GM19452 (cell line): ENCODE results near the gene CRIM1.

Experiments used
- ATAC-seq: cut with Tn5 transposase; IDR thresholded peaks from one replicate; pipeline ENCODE4 v1.9.1; 2021; ENCODE audit not compliant: unreplicated experiment

The CRIM1 gene

DNA sequence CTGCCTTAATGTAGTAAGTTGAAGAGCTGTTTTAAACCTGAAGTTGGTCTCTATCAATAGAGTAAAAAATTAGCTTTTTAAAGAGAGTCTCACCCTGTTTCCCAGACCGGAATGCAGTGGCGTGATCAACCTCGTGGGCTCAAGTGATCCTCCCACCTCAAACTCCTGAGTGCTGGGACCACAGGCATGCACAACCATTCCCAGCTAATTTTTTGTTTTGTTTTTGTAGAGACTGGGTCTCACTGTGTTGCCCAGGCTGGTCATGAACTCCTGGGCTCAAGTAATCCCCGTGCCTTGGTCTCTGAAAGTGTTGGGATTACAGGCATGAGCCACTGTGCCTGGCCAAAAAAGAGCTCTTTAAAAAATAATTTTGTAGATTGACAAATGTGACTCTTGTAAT is 40.3 kb downstream of the CRIM1 start:
- ATAC-seq, result no peak

DNA sequence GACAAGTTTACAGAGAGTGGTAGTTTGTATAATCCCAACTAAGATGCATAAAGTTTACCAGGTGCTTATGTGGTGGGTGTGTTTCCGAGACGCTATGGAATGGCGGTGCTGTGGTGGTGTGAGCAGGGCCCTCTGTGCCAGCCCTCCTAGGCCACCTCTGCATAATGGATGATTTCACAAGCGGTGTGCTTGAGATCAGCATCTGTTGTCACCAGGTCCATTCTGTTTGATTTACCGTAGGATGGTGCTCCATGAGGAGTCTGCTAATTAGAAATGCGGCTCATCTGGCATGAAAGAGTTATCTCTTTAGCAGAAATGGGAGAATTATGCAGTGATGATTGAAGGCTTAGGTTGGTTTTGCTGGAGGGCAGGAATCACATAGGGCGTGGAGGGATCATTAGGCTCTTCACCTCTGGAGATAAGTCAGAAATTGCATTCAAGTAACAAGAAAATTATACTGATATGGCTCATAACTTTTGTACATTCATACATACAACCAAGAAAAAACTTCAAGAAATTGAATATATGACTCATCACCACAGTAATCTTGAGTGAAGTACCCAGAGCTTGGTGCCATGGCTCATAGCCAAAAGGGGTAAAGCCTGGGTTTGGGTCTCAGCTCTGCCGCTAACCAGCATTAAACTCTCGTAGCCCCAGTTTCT is 41.4 kb downstream of the CRIM1 start:
- no peak for ATAC-seq

DNA sequence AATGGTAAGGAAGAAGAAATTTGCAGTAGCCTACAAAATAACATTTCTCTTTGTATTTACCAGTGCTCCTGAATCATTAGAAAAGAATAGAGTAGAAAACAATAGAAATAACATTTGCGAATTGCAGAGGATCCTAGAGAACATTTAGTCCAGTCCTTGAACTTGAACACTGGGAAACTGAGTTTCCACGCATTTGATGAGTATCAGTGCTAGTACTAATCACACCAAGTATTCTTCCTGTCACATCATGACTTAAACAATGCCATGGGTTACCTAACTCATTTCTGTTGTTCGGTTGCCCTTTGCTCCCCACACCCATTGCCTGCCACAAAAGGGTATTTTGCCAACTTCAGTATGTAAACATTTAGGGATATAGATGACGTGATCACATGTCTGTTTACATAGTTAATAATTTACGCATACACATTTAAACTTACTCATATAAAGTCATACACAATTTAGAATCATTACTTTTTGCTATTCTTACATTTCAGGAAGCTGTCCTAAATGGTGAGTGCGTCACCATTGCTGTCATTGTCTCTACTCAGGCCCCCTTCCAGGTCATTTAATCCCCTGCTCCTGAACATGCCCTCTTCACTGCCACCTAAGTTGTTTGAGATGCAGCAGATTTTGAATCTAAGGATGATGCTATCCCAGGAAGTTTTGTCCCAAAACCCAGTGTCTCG is 42.3 kb downstream of the CRIM1 start:
- no peak for ATAC-seq

DNA sequence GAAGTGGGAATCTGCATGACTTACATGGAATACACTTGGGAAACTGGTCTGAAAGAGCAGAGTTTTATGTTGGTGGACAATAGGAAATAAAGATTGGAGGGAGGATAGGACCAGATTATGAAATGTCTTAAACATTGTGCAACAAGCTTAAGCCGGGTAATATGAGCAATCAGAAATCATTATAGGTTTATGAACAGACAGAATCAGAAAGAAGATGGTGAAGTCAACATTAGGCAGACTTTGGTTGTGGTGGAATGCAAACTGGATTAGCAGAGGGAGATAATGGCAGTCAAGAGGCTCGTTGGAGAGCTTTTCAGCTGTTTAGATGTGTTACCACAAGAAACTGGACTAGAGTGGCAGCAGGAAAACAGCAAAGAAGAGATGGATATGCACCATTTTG is 43.5 kb downstream of the CRIM1 start:
- ATAC-seq, result no peak

DNA sequence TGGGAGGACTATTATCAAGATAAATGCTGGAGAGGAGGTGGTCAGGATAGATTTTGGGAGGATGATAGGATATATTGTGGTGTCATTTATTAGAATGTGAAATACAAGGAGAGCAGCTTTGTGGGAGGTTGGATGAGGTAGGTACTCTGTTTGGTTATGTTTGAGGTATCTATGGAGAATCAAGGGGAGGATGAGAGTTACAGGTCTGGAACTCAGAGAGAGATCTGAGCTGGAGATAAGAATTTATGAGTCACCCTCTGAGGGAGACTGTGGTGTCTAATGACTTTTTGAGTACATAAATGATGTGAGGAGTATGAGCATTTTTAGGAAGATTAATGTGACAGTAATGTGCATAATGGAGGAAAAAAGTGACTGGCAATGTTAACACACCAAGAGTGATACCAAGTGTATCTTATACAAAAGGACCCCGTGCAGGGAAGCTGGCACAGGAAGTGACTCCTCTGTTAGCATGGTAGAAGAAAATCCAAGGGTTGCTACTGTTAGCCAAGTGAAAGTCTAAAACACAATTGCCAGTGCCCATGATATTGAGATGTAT is 48.2 kb downstream of the CRIM1 start:
- peak; percentile 54 for ATAC-seq

DNA sequence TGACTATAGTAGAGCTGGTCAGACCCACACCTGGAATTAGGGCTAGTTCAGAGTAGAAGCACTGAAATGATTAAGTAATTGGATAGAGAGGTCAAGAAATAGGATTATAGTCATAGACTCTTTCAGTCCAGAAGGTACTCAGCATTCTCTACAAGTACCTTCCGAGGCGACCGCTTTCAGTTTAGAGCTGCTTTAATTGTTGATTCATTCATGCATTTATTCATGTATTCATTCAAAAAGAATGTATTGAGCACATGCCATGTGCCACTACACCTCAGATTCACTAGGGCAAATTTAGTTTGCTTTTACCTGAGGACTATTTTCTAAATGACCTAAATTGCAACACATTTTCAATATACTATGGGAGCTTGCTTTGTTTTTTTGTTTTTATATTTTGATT is 48.7 kb downstream of the CRIM1 start:
- peak; percentile 24 for ATAC-seq

DNA sequence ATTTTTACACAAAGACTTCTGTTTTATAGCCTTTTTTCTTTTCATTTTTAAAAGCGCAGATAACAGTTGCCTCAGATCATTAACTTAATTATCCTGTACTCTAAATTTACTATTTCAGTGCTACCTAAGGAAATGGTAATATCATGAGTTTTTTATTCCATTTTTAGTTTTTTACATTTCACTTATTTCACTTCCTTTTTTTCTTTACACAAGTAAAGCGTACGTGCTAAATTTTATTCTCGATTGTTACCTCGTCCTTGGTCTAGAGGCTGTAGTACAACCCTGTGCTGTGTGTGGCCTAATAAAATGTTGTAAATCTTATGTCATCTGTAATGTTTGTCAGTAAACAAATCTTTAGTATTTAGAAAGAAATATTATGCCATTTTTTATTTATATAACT is 49.2 kb downstream of the CRIM1 start:
- ATAC-seq, result peak; percentile 63

DNA sequence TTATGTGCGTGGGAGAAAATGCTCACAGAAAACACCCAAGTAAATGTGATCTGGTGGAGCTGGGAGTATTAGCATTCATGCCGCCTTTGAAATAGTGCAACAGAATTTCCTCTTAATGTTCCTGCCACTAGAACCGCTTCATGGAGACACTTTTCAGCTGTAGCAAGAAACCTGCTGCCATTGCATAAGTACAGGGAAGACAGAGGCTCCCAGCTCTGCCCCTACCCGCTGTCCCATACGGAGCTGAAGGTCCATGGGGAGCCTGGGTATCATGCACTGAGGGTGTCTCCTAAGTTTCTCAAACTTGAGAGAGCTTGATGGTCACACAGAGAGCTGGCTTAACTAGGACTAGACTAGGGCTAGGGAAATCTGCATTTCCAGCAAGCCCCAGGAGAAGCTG is 49.6 kb downstream of the CRIM1 start:
- ATAC-seq, result peak; percentile 6

DNA sequence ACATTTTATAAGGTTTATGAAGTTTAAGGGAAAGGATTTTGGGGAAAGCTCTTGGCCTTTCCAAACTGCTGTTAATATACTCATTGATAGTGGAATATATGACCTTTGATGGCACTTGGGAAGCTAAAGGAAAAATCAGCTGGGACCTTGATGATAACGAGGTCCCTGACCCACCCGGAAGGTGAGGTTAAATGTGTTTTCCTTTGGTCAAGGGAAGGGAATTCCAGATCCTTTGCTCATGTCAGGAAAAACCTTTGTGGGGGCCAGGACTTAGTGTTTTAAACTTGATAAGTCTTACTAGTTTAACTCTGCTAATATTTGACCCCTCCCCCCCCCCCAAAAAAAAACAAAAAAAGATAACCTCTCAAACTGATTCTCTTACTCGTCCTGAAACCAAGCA is 50.7 kb downstream of the CRIM1 start:
- ATAC-seq, result no peak

DNA sequence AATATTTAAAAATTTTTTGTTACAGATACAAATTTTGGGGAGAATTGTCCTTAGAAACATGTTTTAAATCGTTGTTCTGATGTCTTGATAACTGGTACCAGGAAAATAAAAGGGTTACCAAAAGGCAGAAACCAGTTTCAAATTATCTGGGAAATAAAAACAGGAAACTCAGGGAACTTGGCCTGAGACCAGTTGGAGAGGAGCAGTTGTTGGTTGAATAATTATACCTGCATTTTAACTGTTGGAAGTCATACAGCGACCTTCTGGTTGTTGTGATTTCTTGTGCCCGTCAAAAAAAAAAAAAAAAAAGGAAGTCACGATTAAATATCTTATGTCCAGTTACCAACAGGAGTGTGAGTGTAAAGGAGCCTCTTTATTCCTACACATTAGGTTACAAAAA is 51.8 kb downstream of the CRIM1 start:
- no peak for ATAC-seq

DNA sequence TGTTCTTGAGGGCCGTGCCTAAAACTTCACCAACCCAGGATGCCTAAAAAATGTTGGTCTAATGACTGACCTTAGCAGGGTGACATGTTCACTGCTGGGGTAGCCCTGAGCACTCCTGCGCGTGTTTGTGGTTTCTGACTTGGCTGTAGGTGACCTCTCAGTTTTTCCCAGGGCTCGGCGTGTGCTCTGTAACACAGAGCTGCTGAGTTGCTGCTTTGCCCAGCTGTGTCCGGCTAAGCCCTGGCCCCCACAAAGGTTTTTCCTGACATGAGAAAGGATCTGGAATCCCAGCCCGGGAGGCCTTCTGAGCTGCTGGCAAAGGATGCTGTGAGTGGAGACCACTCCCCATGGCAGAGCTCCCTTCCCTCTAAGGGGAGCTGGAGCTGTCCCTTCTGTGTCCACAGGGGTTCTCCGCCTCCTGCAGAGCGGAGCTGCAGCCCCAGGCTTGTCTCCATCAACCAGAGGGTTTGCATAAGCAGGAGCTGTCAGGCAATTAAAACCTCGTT is 52.7 kb downstream of the CRIM1 start:
- no peak for ATAC-seq

DNA sequence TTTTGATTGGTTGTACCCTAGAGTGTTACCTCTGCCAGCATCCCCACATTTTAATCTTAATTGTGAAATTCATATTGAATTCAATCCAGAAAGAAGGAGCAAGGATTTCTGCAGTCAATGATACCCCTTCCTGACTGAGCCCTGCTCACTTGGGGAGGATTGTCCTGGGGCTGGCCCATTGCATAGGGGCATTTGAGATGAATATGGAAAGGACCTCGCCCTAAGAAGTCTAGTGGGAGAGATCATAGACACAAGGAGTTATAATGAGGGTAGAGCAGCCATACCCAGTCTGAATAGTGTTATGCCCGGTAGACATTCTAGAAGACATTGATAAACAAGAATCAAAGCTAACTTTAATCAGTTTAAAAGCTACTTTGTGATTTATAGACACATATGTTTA is 53.8 kb downstream of the CRIM1 start:
- no peak for ATAC-seq

DNA sequence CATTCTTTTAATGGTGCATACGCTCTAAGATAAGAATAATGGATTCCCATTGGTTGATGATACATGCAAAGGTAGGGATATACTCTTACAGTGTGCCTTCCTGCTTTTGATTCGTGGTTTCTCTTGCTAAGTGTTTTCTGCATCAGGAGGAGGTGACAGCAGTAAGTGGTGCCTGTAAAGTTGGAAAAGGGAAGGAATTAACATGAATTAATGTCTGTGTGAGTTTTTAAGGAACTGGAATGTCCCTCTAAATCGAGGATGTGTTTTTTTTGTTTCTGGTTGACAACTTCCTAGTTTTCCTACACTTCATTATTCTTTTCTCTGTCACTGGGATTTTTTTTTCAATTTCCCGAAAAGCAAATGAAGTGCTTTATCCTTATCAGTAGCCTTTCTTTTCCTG is 54.4 kb downstream of the CRIM1 start:
- no peak for ATAC-seq

DNA sequence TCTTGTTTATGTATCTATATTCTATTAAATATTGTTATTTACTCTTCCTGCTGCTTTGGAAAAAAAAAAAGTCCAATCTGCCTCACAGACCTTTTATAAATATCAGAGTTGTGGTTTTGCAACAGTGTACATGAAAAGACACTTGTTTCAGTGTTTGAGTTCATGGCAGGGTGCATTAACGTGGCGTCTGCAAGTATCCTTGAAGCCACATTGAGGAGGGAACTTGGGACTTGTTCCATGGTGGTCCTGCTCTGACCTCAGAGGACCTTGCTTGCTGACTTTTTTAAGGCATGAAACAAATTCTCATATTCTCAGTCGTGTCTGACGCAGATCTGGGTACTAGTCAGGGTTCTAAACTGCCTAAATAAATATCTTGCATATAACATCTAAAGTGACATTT is 55.1 kb downstream of the CRIM1 start:
- ATAC-seq, result no peak

DNA sequence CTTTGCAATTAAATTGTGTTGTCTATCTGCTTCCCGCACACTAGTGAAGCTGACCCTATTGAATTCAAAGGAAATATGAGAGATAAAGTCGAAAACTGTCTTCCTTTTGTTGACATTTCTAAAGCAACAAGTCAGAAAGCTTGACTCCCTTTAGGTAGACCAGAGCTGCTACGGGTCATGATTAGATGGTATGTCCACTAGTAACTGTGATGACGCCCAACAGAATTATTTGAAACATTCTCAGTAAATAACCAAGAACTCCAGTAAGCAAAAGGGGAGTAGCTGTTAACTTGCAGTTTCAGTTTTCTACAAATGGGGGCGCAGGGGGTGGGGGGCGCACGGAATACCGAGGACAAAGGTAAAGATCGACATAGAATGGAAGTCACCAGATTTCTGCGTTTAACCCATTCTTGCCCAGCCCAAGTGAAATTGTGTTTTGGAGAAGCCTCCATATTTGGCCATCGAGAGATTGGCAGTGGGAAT is 56.4 kb downstream of the CRIM1 start:
- ATAC-seq, result no peak

DNA sequence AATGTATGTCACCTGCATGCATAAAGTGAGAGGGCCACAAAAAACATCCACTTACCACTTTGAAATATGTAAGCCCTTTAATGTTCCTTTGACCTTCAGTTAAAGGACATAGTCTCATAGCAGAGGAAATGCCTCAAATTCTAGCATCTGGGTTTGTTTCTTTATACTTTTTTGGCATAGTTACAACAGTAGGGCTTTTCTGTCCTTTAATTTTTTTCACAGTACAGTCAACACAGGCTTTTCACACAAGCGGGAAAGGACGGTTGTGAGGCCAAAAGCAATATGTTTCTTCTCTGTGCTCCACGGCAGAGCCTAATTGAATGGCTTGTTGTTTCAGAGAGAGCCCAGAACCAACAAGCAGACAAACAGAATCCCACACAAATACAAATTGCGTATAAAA is 57.6 kb downstream of the CRIM1 start:
- ATAC-seq, result no peak

DNA sequence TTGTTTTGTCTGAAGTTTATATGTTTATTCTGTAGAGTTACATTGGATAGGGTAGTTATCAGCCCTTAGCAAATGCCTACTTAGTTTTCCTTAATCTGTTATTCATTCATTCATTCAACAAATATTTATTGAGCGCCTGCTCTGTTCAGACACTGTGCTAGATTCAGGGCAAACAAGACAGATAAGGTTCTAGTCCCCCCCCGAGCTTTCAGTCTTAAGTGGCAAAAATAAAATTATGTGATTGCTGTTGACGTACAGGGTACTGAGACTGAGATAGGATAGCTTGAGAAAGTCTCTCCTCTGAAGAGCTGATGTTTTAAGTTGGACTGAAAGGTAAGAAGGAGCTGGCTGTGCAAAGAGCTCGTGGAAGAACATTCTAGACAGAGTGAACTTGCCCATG is 58.7 kb downstream of the CRIM1 start:
- ATAC-seq, result no peak

DNA sequence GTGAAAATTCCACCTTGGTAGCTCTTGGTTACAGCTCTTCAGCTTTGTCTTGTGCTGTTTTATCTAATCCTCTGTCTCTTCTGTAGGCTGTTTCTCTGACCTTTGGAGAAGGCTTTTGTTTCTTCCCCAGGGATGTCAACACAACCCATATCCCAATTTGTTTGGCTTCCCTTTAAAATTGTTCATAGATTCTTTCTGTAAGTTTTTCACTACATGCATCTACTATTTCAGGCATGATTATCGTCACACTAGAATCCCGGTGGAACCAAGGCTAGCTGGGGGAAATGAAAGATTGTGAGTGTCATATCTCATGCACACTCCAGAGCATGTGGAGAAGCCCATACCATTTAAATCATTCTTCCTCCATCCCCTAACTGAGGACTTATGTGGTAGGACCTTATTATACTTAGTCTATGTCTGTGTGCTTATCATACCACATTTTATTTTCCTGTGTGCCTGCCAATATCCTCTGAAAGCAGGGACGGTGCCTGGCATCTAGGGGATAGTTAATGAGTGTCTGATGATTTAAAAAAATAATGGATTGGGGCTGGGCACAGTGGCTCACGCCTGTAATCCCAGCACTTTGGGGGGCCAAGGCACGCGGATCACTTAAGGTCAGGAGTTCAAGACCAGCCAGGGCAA is 59.9 kb downstream of the CRIM1 start:
- ATAC-seq, result no peak

DNA sequence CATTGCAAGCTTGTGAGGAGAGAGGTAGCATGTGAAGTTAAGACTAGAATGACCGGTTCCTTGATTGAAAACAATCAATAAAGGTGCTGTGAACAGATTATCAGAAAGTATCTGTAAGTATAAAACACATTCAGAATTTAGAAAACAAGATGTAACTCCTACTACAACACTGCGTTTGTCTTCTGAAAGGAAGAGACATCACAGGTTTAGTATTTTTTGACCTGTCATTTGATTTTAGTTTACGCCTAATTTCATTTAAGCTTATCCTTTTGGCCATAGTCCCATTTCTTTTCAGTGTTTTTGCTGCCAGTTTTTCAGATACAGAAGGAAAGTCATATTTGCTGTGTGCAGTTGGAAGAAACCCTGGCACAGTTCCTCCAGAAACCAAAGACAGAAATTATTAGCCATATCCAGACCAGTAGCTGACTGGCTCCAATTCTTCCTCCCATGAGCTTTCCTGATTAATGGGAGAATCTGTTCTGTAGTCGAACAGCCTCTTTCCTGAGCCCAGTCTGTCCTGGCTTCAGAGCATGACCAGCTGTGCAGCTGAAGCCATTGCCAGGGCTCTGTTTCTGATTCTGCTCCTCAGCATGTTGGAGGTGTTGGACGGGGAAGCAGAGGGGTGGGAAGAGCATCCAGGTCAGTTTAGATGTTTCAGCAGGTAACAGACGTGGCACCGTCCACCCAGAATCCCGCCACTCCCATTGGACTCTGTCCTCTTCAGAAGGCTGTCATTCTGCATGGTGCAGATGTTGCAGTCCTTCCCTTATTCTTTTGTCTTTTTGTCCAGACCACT is 61.0 kb downstream of the CRIM1 start:
- no peak for ATAC-seq

DNA sequence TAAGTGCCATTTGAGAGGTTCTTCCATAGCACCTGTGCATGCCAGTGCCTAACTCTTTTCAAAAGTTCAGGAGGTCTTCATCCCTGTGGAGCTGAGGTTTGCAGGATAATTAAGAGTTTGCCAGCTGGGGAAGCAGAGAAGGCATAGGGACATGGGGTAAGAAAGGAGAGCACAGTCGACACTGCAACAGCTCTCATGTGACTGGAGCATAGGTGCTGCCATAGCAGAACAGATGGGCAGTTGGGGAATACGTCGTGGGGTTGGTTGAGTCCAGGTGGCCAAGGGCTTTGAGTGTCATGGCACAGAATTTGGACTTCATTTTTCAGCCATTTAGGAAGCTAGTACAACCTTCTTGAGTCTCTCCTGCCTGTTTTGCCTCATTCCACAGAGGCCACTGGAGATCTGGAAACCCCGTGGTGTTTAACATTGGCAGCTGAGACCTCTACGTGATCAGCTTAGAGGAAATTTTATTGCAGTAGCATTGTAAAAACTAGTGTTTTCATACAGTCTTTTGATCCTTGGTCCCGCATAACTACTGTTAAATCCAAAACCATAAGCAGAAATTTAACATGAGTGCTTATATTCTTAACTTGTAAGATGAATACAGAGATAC is 65.1 kb downstream of the CRIM1 start:
- no peak for ATAC-seq

DNA sequence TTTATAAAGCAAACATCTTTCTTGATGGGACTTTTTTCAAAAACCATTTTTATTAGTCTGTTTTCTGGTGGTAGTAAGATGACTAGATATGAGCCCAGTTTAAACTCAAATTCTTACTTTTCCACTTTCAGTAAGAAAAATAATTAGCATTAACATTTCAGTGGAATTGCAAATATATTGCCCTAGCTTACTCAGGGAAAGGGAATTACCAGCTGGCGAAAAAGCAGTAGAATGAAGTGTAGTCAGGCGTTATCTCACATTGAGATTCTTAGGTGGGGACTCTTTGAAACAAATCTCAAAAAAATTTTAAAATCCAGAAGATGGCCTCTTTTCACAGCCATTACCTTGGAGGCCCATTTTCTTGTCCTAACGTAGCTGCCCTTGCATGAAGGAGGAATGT is 65.8 kb downstream of the CRIM1 start:
- no peak for ATAC-seq
